Glomerular endothelial cell (primary cell): ENCODE data around the gene DAZL. TPM values are rescaled to one million over a fixed set of nuclear protein-coding genes. Genes with fewer than 3 reads are reported as not detected.

Source experiments
- DNase-seq: peaks from one replicate; pipeline ENCODE4 v3.0.0-alpha.2; 2011; ENCODE audit warnings: low read depth, low spot score; ENCODE audit errors: extremely low read depth
- total RNA-seq: library from RNA; depleted of rRNA; stranded (reverse); fragments of >200 nt; gene quantifications from 2 replicates; pipeline ENCODE4 v1.2.3, GENCODE V29; 2015

DAZL gene
- total RNA-seq, 1 donor from 2014 or later: not detected

GRCh38 chr3:16546186-16547010 lies 58.8 kb downstream of the DAZL start:
- no peak for DNase-seq

GRCh38 chr3:16545413-16546185 lies 59.6 kb downstream of the DAZL start:
- no peak for DNase-seq

- DNase-seq: no peak
These were observed 61.9 kb downstream of the DAZL start for GRCh38 chr3:16543242-16543864.

- DNase-seq: no peak
These were observed 66.7 kb downstream of the DAZL start for GRCh38 chr3:16538507-16538906.

- DNase-seq: no peak
These were observed 68.2 kb downstream of the DAZL start for GRCh38 chr3:16536996-16537395.

Other genes with a start within 250 kb of the DAZL start
- gene RFTN1, start 91.7 kb downstream of the DAZL start, total RNA-seq: 78.3 and 84.4 TPM in 2 replicates